Measurements from ENCODE around the gene PTGES2. TPM values are rescaled to one million over a fixed set of nuclear protein-coding genes. Genes with fewer than 3 reads are reported as not detected.

Gene PTGES2
- total and polyA plus RNA-seq, 9 of the 15 experiments (the other 6 are each of a cell fraction or from before 2014, with no cell fraction given): 2.4 to 196 (median 90.1) TPM

DNA sequence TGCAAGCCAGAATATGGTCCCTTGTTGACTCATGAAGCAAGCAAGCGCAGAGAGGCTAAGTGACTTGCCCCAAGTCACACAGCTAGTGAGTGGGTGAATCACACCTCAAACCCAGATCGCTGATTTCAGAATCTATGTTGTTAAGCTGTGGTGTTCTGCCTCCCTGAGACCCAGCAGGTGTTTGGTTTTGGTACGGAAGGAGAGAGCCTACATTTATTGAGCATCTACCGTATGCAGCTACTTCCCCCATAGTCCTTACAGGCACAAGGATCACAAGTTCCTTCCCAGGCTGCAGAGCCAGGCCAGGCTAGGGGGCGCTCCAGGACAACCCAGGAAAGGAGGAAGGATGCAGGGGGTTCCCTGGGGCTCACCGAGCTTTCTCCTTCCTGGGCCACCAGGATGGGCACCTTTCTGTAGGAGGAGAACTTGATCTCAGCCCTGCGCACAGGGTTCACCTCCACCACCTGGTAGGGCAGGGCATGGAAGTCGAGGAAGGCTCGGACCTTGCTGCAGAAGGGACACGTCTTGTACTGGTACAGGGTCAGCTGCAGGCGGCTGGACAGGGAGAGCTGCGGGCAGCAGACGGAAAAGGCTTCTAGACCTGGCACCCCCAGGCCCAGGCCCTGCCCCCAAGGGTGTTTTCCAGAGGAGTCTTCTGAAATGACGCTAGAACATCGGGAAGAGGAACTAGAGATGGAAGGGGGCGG, 2.5 kb downstream of the PTGES2 start (continued):
- TF ChIP-seq RBM25 (IDR thresholded peaks at IDR 0.05; ENCODE audit: low read depth, low read length, severe bottlenecking): peak; percentile 84
- TF ChIP-seq ID3 (CRISPR knock-in tag; IDR thresholded peaks at IDR 0.05): no peak
- TF ChIP-seq ID3 (tag; IDR thresholded peaks at IDR 0.05): no peak
- TF ChIP-seq TEAD2 (tag; IDR thresholded peaks at IDR 0.05): no peak
- TF ChIP-seq TSC22D4 (tag; IDR thresholded peaks at IDR 0.05): no peak
- no peak for TF ChIP-seq NRF1 (conservative IDR thresholded peaks at IDR 0.05 in 1 of 2, IDR thresholded peaks at IDR 0.05 in 1 of 2)
- TF ChIP-seq TEAD4 (IDR thresholded peaks at IDR 0.05; ENCODE audit: low read length): peak; percentile 6; the same call in 1 of the 2 replicates
- TF ChIP-seq TEAD4 (CRISPR knock-in tag; IDR thresholded peaks at IDR 0.05; ENCODE audit: borderline replicate concordance): no peak
- TF ChIP-seq CBX3 (IDR thresholded peaks at IDR 0.05; ENCODE audit: borderline replicate concordance in 1 of 2, low read length in 2 of 2): no peak
- TF ChIP-seq ZSCAN32 (CRISPR knock-in tag; IDR thresholded peaks at IDR 0.05): no peak
- no peak for TF ChIP-seq ZEB2 (IDR thresholded peaks at IDR 0.05)
- TF ChIP-seq, protein P1, sequence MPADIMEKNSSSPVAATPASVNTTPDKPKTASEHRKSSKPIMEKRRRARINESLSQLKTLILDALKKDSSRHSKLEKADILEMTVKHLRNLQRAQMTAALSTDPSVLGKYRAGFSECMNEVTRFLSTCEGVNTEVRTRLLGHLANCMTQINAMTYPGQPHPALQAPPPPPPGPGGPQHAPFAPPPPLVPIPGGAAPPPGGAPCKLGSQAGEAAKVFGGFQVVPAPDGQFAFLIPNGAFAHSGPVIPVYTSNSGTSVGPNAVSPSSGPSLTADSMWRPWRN (IDR thresholded peaks at IDR 0.05; ENCODE audit: low read depth): no peak
- TF ChIP-seq STAT5B (CRISPR knock-in tag; IDR thresholded peaks at IDR 0.05): no peak
- TF ChIP-seq ZNF589 (CRISPR knock-in tag; IDR thresholded peaks at IDR 0.05; ENCODE audit: low read depth): no peak
- no peak for TF ChIP-seq POLR2B (IDR thresholded peaks at IDR 0.05; ENCODE audit: low read depth, partially characterized antibody)
- TF ChIP-seq, protein P2, sequence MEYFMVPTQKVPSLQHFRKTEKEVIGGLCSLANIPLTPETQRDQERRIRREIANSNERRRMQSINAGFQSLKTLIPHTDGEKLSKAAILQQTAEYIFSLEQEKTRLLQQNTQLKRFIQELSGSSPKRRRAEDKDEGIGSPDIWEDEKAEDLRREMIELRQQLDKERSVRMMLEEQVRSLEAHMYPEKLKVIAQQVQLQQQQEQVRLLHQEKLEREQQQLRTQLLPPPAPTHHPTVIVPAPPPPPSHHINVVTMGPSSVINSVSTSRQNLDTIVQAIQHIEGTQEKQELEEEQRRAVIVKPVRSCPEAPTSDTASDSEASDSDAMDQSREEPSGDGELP (CRISPR knock-in tag; IDR thresholded peaks at IDR 0.05; ENCODE audit: borderline replicate concordance): 0 out of 2 replicates have a peak, but pooled peaks have one; percentile 23
- TF ChIP-seq CBX2 (IDR thresholded peaks at IDR 0.05; ENCODE audit: insufficient read depth, low read length, poor library complexity, severe bottlenecking): no peak
- TF ChIP-seq, protein P3, sequence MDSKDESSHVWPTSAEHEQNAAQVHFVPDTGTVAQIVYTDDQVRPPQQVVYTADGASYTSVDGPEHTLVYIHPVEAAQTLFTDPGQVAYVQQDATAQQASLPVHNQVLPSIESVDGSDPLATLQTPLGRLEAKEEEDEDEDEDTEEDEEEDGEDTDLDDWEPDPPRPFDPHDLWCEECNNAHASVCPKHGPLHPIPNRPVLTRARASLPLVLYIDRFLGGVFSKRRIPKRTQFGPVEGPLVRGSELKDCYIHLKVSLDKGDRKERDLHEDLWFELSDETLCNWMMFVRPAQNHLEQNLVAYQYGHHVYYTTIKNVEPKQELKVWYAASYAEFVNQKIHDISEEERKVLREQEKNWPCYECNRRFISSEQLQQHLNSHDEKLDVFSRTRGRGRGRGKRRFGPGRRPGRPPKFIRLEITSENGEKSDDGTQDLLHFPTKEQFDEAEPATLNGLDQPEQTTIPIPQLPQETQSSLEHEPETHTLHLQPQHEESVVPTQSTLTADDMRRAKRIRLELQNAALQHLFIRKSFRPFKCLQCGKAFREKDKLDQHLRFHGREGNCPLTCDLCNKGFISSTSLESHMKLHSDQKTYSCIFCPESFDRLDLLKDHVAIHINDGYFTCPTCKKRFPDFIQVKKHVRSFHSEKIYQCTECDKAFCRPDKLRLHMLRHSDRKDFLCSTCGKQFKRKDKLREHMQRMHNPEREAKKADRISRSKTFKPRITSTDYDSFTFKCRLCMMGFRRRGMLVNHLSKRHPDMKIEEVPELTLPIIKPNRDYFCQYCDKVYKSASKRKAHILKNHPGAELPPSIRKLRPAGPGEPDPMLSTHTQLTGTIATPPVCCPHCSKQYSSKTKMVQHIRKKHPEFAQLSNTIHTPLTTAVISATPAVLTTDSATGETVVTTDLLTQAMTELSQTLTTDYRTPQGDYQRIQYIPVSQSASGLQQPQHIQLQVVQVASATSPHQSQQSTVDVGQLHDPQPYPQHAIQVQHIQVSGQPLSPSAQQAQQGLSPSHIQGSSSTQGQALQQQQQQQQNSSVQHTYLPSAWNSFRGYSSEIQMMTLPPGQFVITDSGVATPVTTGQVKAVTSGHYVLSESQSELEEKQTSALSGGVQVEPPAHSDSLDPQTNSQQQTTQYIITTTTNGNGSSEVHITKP (IDR thresholded peaks at IDR 0.05; ENCODE audit: partially characterized antibody): no peak
- TF ChIP-seq KAT8 (IDR thresholded peaks at IDR 0.05; ENCODE audit: low read depth): no peak
- TF ChIP-seq, protein P4, sequence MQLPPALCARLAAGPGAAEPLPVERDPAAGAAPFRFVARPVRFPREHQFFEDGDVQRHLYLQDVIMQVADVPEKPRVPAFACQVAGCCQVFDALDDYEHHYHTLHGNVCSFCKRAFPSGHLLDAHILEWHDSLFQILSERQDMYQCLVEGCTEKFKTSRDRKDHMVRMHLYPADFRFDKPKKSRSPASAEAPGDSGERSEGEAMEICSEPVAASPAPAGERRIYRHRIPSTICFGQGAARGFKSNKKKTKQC (CRISPR knock-in tag; IDR thresholded peaks at IDR 0.05): no peak
- no peak for TF ChIP-seq TARDBP (IDR thresholded peaks at IDR 0.05)
